GM12892 (cell line): ENCODE measurements around the gene CDK19.

Source experiments
- POLR2A ChIP-seq: IDR thresholded peaks from 2 replicates; pipeline ENCODE4 v1.6.1; 2011; ENCODE audit warnings: low read depth, low read length, control low read depth
- POLR2AphosphoS5 ChIP-seq: IDR thresholded peaks from 2 replicates; pipeline ENCODE4 v1.6.1; 2011; ENCODE audit warnings: low read depth, low read length, control low read depth
- TAF1 ChIP-seq: IDR thresholded peaks from 2 replicates; pipeline ENCODE4 v1.6.1; 2011; ENCODE audit warnings: low read depth, mild to moderate bottlenecking, control low read depth, low read length, borderline replicate concordance

- TF ChIP-seq POLR2A (no peak), POLR2AphosphoS5 (no peak), TAF1 (no peak)
Measured at GRCh38 chr6:110567957-110568696, 247.1 kb downstream of the CDK19 start.
